SK-N-SH treated with all-trans-retinoic acid at 6 μM for 48 hours (cell line): ENCODE results near the gene GPC3.
A peak's percentile ranks its signal among the peaks of the same experiment; 100 is the strongest.

Experiments used
- ATAC-seq: fragments of 200-7000 bp; cut with Tn5 transposase; 3 replicates; pipeline ENCODE4 v1.9.1; 2020; ENCODE audit warnings: mild to moderate bottlenecking, moderate library complexity
- BACH2 ChIP-seq: fragments of 250-450 bp; sonication (Bioruptor Pico); IDR thresholded peaks from 2 replicates; pipeline ENCODE4 v1.9.0; 2021; ENCODE audit warnings: mild to moderate bottlenecking, borderline replicate concordance
- CSDC2 ChIP-seq: fragments of 250-450 bp; sonication (Bioruptor Pico); IDR thresholded peaks from 2 replicates; pipeline ENCODE4 v1.5.0; 2020; ENCODE audit warnings: mild to moderate bottlenecking, moderate library complexity
- GLIS3 ChIP-seq: fragments of 250-450 bp; sonication (Bioruptor Pico); IDR thresholded peaks from 2 replicates; pipeline ENCODE4 v1.5.0; 2020; ENCODE audit warnings: mild to moderate bottlenecking, moderate library complexity
- ISL1 ChIP-seq: fragments of 250-450 bp; sonication (Bioruptor Pico); IDR thresholded peaks from 2 replicates; pipeline ENCODE4 v2.1.2; 2022; ENCODE audit warnings: mild to moderate bottlenecking, moderate library complexity
- OSR1 ChIP-seq: fragments of 250-450 bp; sonication (Bioruptor Pico); IDR thresholded peaks from 2 replicates; pipeline ENCODE4 v1.8.0; 2022; ENCODE audit warnings: moderate library complexity, mild to moderate bottlenecking, inconsistent platforms
- PATZ1 ChIP-seq: fragments of 250-450 bp; sonication (Bioruptor Pico); IDR thresholded peaks from 2 replicates; pipeline ENCODE4 v1.8.0; 2020; ENCODE audit warnings: mild to moderate bottlenecking, moderate library complexity, borderline replicate concordance
- SNAI2 ChIP-seq: fragments of 250-450 bp; sonication (Bioruptor Pico); IDR thresholded peaks from 2 replicates; pipeline ENCODE4 v1.5.0; 2020; ENCODE audit warnings: mild to moderate bottlenecking, moderate library complexity
- TCF4 ChIP-seq: fragments of 250-450 bp; sonication (Bioruptor Pico); IDR thresholded peaks from 2 replicates; pipeline ENCODE4 v1.8.0; 2021; ENCODE audit warnings: mild to moderate bottlenecking, moderate library complexity, borderline replicate concordance
- TOX ChIP-seq: fragments of 250-450 bp; sonication (Bioruptor Pico); IDR thresholded peaks from 2 replicates; pipeline ENCODE4 v1.8.0; 2021; ENCODE audit warnings: mild to moderate bottlenecking, moderate library complexity, borderline replicate concordance
- TSHZ2 ChIP-seq: fragments of 250-450 bp; sonication (Bioruptor Pico); IDR thresholded peaks from 2 replicates; pipeline ENCODE4 v1.5.0; 2020; ENCODE audit warnings: mild to moderate bottlenecking, moderate library complexity
- ZC3H10 ChIP-seq: fragments of 250-450 bp; sonication (Bioruptor Pico); IDR thresholded peaks from 2 replicates; pipeline ENCODE4 v1.5.1; 2021; ENCODE audit warnings: mild to moderate bottlenecking, moderate library complexity
- ZFP3 ChIP-seq: fragments of 250-450 bp; sonication (Bioruptor Pico); IDR thresholded peaks from 2 replicates; pipeline ENCODE4 v1.5.0; 2020; ENCODE audit warnings: mild to moderate bottlenecking, moderate library complexity
- ZNF565 ChIP-seq: fragments of 450-650 bp; formaldehyde crosslinking; conservative IDR thresholded peaks from 2 replicates; pipeline ENCODE4 v1.5.0; 2020; ENCODE audit warnings: low read depth, mild to moderate bottlenecking, moderate library complexity
- ZNF70 ChIP-seq: fragments of 450-650 bp; formaldehyde crosslinking; IDR thresholded peaks from 2 replicates; pipeline ENCODE4 v1.5.0; 2020; ENCODE audit warnings: mild to moderate bottlenecking, moderate library complexity
- ZNF8 ChIP-seq: fragments of 450-650 bp; formaldehyde crosslinking; IDR thresholded peaks from 2 replicates; pipeline ENCODE4 v1.5.0; 2020; ENCODE audit warnings: mild to moderate bottlenecking, moderate library complexity
- TF ChIP-seq, protein P1 (sequence below): fragments of 250-450 bp; sonication (Bioruptor Pico); IDR thresholded peaks from 2 replicates; pipeline ENCODE4 v1.8.0; 2021; ENCODE audit warnings: low read depth, mild to moderate bottlenecking, moderate library complexity, borderline replicate concordance

Gene GPC3

GRCh38 chrX:134013524-134013923, 28.1 kb upstream of the GPC3 start:
- no peak for ATAC-seq

GRCh38 chrX:134013092-134013497, 27.7 kb upstream of the GPC3 start:
- TF ChIP-seq SNAI2 (CRISPR knock-in tag): no peak
- no peak for TF ChIP-seq TSHZ2 (CRISPR knock-in tag)
- no peak for TF ChIP-seq TCF4 (CRISPR knock-in tag)
- TF ChIP-seq, protein P1, sequence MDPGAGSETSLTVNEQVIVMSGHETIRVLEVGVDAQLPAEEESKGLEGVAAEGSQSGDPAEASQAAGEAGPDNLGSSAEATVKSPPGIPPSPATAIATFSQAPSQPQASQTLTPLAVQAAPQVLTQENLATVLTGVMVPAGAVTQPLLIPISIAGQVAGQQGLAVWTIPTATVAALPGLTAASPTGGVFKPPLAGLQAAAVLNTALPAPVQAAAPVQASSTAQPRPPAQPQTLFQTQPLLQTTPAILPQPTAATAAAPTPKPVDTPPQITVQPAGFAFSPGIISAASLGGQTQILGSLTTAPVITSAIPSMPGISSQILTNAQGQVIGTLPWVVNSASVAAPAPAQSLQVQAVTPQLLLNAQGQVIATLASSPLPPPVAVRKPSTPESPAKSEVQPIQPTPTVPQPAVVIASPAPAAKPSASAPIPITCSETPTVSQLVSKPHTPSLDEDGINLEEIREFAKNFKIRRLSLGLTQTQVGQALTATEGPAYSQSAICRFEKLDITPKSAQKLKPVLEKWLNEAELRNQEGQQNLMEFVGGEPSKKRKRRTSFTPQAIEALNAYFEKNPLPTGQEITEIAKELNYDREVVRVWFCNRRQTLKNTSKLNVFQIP (CRISPR knock-in tag): no peak
- no peak for TF ChIP-seq ZC3H10 (CRISPR knock-in tag)
- TF ChIP-seq, all 23 proteins: peak for 0
- ATAC-seq: peak; percentile 63

More at GRCh38 chrX:134013524-134013923, 28.1 kb upstream of the GPC3 start:
- TF ChIP-seq BACH2 (CRISPR knock-in tag) (no peak), CSDC2 (no peak), GLIS3 (no peak), TSHZ2 (CRISPR knock-in tag) (no peak), ISL1 (CRISPR knock-in tag) (no peak), OSR1 (CRISPR knock-in tag) (no peak), ZNF8 (no peak), ZFP3 (CRISPR knock-in tag) (no peak), PATZ1 (CRISPR knock-in tag) (no peak)

- ATAC-seq: no peak
- no peak for TF ChIP-seq OSR1 (CRISPR knock-in tag)
- TF ChIP-seq ZNF70 (CRISPR knock-in tag): no peak
- TF ChIP-seq TSHZ2 (CRISPR knock-in tag): no peak
- no peak for TF ChIP-seq SNAI2 (CRISPR knock-in tag)
- no peak for TF ChIP-seq TOX (CRISPR knock-in tag)
- TF ChIP-seq ZNF565 (CRISPR knock-in tag): no peak
- TF ChIP-seq CSDC2: no peak
- TF ChIP-seq ZNF8: no peak
- no peak for TF ChIP-seq TCF4 (CRISPR knock-in tag)
These were observed 25.3 kb upstream of the GPC3 start for GRCh38 chrX:134010690-134011089.
